HUES6 (cell line): ENCODE measurements around the gene KPNA4.

Source experiments
- H3K27ac ChIP-seq: 2 replicates; pipeline ENCODE4 v1.7.0; 2013; ENCODE audit warnings: low read depth, mild to moderate bottlenecking, low read length, inconsistent platforms
- H3K27me3 ChIP-seq: 2 replicates; pipeline ENCODE4 v1.6.1; 2013; ENCODE audit warnings: low read length; ENCODE audit not compliant: control insufficient read depth, insufficient read depth
- H3K36me3 ChIP-seq: 2 replicates; pipeline ENCODE4 v1.6.1; 2013; ENCODE audit warnings: low read length; ENCODE audit not compliant: control insufficient read depth, insufficient read depth
- H3K4me1 ChIP-seq: 2 replicates; pipeline ENCODE4 v1.6.1; 2013; ENCODE audit warnings: low read length; ENCODE audit not compliant: control insufficient read depth, insufficient read depth
- H3K4me3 ChIP-seq: 2 replicates; pipeline ENCODE4 v1.5.1; 2013; ENCODE audit warnings: low read depth, low read length
- H3K9ac ChIP-seq: one replicate; pipeline ENCODE4 v1.6.1; 2013; ENCODE audit warnings: mild to moderate bottlenecking, low read length
- H3K9me3 ChIP-seq: 2 replicates; pipeline ENCODE4 v1.6.1; 2013; ENCODE audit warnings: low read depth, low read length; ENCODE audit not compliant: control insufficient read depth, insufficient read depth

KPNA4 gene

DNA sequence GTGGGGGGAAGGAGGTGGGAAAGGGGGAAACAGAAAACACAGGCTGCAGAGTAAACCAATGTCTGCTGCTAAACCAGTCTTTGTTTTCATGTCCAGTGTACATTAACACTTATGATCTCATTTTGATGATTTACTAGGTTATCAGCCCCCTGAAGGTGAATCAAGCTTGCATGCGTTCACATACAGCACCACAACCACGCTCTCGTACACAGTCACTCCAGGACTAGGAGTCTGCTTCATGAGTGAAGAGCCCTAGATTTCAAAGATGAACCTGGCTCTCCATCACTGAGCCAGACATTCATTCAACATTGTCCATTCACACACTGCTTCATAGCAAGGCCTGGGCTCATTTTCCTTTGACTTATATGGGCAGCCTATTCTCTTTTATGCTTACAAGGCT lies 64.0 kb downstream of the KPNA4 start:
- Histone ChIP-seq H3K4me3 (no peak overlapping the region), H3K4me1 (no peaks in the 10 kb centered on the region), H3K9me3 (no peaks in the 10 kb centered on the region), H3K9ac (no peak overlapping the region), H3K27me3 (no peaks in the 10 kb centered on the region), H3K36me3 (peaks cover 66% of the 10 kb centered on the region), H3K27ac (no peak overlapping the region)

DNA sequence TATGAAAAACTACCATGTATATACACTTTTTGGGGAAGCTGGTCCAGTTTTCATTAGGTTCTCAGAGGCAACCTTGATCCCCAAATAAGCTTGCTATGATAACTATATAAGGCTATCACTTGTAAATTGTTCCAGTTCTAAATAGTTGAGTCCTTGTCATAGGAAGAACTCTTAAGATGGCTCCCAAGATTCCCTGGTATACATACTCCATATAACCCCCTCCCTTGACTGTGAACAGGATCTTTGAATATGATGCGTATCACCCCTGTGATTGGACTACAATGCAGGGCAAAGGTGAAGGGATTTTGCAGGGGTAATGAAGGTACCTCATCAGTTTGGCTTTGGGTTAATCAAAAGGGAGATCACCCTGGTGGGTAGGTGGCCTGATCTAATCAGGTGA lies 67.2 kb downstream of the KPNA4 start:
- no peak overlapping the region for H3K27ac ChIP-seq
- no peak overlapping the region for H3K9ac ChIP-seq
- no peaks in the 10 kb centered on the region for H3K9me3 ChIP-seq
- no peaks in the 10 kb centered on the region for H3K27me3 ChIP-seq
- H3K4me1 ChIP-seq, result no peaks in the 10 kb centered on the region
- H3K4me3 ChIP-seq, result no peak overlapping the region
- peaks cover 37% of the 10 kb centered on the region for H3K36me3 ChIP-seq

DNA sequence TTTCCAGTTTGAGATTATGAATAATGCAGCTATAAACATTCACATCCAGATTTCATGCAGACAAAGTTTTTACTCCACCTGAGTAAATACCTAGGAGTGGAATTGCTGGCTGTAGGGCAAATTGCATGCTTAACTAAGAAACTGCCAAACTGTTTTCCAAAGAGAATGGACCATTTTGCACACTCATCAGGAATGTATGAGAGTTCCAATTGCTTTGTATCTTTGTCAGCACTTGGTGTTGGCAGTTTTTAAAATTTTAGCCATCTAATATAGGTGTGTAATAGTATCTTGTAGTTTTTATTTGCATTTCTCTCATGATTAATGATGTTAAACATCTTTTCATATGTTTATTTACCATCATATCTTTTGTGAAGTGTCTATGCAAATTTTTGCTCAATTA lies 75.2 kb downstream of the KPNA4 start:
- no peak overlapping the region for H3K27ac ChIP-seq
- H3K4me3 ChIP-seq, result no peak overlapping the region
- H3K27me3 ChIP-seq, result no peaks in the 10 kb centered on the region
- no peaks in the 10 kb centered on the region for H3K36me3 ChIP-seq
- no peaks in the 10 kb centered on the region for H3K9me3 ChIP-seq
- H3K9ac ChIP-seq, result no peak overlapping the region
- H3K4me1 ChIP-seq, result no peaks in the 10 kb centered on the region

DNA sequence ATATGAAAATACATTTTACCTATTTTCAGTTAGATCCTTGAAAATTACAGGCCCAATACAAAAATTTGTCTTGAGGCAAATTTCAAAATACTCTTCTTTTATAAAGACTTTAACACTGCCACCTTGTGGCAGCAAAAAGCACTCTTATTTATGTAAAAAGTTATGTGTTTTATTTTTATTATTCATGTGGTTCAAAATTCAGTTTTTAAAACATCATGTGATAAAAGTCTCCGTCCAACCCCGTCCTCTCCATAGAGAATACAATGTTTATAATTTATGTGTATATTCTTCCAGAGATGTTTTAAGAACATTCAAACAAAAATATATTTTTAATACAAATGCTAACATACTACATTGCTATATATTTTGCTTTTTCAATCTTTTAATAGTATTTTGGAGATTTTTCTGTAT lies 78.9 kb downstream of the KPNA4 start:
- H3K36me3 ChIP-seq, result no peaks in the 10 kb centered on the region
- H3K4me3 ChIP-seq, result no peak overlapping the region
- no peak overlapping the region for H3K9ac ChIP-seq
- no peaks in the 10 kb centered on the region for H3K9me3 ChIP-seq
- no peak overlapping the region for H3K27ac ChIP-seq
- H3K27me3 ChIP-seq, result no peaks in the 10 kb centered on the region
- no peaks in the 10 kb centered on the region for H3K4me1 ChIP-seq

DNA sequence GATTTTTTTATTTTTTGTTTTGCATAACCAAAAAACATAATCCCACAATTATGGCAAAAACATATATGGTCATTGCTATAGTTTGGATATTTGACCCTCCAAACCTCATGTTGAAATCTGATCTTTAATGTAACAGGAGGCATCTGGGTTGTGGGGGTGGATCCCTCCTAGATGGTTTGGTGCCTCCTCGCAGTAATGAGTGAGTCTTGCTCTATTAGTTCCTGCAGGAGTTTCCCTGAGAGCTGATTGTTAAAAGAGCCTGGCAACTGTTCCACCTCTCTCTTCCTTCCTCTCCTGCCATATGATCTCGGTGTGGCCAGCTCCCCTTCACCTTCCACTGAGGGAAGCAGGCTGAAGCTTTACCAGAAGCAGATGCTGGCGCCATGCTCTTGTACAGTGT lies 82.6 kb downstream of the KPNA4 start:
- Histone ChIP-seq H3K4me3 (no peak overlapping the region), H3K4me1 (no peaks in the 10 kb centered on the region), H3K36me3 (no peaks in the 10 kb centered on the region), H3K9ac (no peak overlapping the region), H3K27ac (no peak overlapping the region), H3K27me3 (no peaks in the 10 kb centered on the region), H3K9me3 (no peaks in the 10 kb centered on the region)

DNA sequence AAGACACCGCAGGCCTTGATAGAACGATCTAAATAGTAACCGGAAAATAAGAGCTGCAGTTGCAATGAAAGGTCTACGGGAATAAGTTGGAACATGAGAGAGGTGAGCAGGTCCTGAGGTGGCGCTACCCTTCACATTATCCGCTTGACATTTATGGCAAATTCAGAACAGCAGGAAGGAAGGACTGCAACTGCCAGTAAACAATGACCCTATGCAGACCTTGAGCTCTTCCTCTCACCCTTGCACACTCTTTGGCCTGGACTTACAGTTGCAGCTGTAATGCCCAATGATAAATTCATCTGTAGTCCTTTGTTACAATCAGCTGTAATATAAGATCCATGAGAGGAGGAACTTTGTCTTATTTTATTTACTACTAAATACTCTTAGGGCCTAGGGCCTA lies 83.5 kb downstream of the KPNA4 start:
- no peak overlapping the region for H3K27ac ChIP-seq
- H3K27me3 ChIP-seq, result no peaks in the 10 kb centered on the region
- no peaks in the 10 kb centered on the region for H3K9me3 ChIP-seq
- H3K36me3 ChIP-seq, result no peaks in the 10 kb centered on the region
- H3K4me3 ChIP-seq, result no peak overlapping the region
- H3K9ac ChIP-seq, result no peak overlapping the region
- H3K4me1 ChIP-seq, result no peaks in the 10 kb centered on the region

DNA sequence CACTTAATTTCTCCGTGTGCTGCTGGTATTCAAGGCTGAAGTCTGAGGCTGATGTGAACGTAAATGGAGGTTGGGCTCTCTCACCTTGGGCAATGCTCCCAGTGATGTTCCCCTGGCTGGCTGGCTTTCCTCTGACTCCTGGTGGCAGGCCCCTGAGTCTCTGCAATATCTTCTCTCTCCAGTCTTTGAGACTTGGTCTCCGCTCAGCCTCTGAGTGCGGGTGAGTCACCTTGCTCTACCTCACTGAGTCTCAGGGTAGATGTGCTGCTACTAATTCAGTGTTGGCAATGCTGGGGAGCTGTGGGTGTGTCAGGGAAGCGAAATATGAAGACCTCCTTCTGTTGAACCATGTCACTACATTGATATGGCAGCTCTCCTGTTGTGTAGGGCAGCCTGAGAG lies 84.4 kb downstream of the KPNA4 start:
- Histone ChIP-seq H3K36me3 (no peaks in the 10 kb centered on the region), H3K9ac (no peak overlapping the region), H3K27ac (no peak overlapping the region), H3K4me1 (no peaks in the 10 kb centered on the region), H3K4me3 (no peak overlapping the region), H3K27me3 (no peaks in the 10 kb centered on the region), H3K9me3 (no peaks in the 10 kb centered on the region)

DNA sequence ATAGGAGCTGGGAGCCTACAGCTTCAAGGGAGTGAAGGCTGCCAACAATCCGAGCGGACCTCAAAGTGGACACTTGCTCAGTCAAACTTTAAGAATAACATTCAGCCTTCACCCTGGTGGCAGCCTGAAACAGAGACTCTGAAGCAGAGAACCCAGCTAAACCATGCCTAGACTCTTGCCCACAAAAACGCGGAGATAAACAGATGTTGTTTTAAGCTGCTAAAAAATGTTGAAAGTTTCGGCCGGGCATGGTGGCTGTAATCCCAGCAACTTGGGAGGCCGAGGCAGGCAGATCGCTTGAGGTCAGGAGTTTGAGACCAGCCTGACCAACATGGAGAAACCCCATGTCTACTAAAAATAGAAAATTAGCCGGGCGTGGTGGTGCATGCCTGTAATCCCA lies 86.0 kb downstream of the KPNA4 start:
- no peak overlapping the region for H3K27ac ChIP-seq

DNA sequence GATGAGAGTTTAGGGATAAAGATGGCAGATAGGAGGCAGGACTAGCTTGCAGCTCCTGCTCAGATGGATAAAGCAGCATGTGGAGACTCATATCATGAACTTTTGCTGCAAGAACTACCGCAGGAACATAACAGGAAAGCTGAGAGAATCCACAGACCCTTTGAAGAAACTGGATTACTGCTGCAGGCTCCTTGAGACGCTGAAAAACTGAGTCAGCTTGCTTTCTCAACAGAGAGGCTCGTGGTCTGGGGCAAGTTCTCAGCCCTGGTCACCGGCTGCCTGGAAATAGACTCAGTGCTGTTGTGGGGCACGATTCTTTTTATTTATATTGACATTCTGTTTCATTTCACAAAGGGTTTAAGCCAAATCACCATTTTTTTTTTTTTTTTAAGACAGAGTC lies 87.0 kb downstream of the KPNA4 start:
- H3K9ac ChIP-seq, result no peak overlapping the region
- no peak overlapping the region for H3K4me3 ChIP-seq
- no peaks in the 10 kb centered on the region for H3K9me3 ChIP-seq

More for the DNA sequence above, 86.0 kb downstream of the KPNA4 start:
- Histone ChIP-seq H3K9me3 (no peaks in the 10 kb centered on the region), H3K4me1 (no peaks in the 10 kb centered on the region), H3K27me3 (no peaks in the 10 kb centered on the region), H3K4me3 (no peak overlapping the region), H3K9ac (no peak overlapping the region), H3K36me3 (no peaks in the 10 kb centered on the region)

DNA sequence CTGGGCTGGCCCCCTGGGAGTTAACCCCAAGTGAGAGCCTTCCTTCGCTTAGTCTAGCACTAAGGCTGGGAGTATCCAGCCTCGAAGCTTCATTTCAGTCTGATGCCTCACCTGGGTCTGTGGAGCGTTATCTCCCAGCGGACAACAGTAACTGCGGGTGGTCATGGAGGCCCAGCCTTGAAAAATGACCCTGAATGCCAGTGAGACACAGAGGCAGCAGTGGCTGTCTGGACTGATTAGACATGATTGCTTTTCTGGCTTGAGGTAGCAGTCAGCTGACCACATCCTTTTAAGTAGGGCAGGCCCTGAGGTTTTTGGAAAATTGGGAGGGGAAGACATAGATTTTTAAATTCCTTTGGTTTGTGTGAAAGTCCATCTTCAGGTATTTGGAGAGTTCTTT lies 87.6 kb downstream of the KPNA4 start:
- Histone ChIP-seq H3K27me3 (no peaks in the 10 kb centered on the region; the same call in 1 of the 2 replicates), H3K9me3 (no peaks in the 10 kb centered on the region), H3K36me3 (no peaks in the 10 kb centered on the region), H3K9ac (no peak overlapping the region), H3K27ac (no peak overlapping the region), H3K4me1 (no peaks in the 10 kb centered on the region), H3K4me3 (no peak overlapping the region)

More for the DNA sequence above, 87.0 kb downstream of the KPNA4 start:
- Histone ChIP-seq H3K27ac (no peak overlapping the region), H3K4me1 (no peaks in the 10 kb centered on the region), H3K27me3 (no peaks in the 10 kb centered on the region), H3K36me3 (no peaks in the 10 kb centered on the region)

DNA sequence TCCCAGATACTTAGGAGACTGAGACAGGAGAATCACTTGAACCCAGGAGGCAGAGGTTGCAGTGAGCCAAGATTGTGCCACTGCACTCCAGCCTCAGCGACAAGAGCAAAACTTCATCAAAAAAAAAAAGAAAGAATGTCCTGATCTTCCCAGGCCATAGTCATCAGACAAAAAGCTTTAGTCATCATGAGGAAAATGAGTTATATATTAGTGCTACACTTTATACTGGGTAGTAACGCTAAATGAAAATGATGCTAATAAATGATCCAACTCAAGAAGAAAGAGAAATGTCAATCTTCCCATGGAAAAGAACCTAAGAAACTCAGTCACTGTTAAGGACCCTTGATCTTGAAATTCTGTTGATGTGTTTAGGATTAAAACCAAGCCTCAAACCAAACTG lies 89.5 kb downstream of the KPNA4 start:
- peaks cover 10% of the 10 kb centered on the region for H3K9me3 ChIP-seq
- no peaks in the 10 kb centered on the region; the same call in 1 of the 2 replicates for H3K27me3 ChIP-seq
- no peaks in the 10 kb centered on the region for H3K36me3 ChIP-seq
- H3K4me1 ChIP-seq, result no peaks in the 10 kb centered on the region
- H3K27ac ChIP-seq, result no peak overlapping the region
- no peak overlapping the region for H3K9ac ChIP-seq
- H3K4me3 ChIP-seq, result no peak overlapping the region

DNA sequence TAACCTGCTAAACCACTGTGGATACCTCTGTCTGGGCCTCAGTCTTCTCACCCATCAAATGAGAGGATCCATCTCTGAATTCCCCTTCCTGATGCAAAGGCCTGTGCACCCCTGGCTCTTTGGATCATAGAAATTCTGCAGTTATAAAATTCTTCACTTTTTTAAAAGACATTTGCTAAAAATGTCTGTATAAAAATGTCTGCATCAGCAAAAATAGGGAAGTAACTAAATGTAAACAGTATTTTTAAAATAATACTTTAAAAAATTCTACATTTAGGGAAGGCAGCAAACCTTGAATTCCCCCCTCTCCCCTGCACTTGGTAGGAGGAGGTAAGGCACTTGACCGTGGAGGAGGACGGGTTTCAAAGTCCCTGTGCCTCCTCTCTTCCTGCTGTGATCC lies 90.2 kb downstream of the KPNA4 start:
- no peaks in the 10 kb centered on the region for H3K4me1 ChIP-seq
- no peaks in the 10 kb centered on the region; the same call in 1 of the 2 replicates for H3K27me3 ChIP-seq
- peaks cover 17% of the 10 kb centered on the region for H3K9me3 ChIP-seq
- no peak overlapping the region for H3K27ac ChIP-seq
- H3K4me3 ChIP-seq, result no peak overlapping the region
- H3K36me3 ChIP-seq, result no peaks in the 10 kb centered on the region
- no peak overlapping the region for H3K9ac ChIP-seq
